ENCODE results near the gene NPRL2. TPM values are rescaled to one million over a fixed set of nuclear protein-coding genes. Genes with fewer than 3 reads are reported as not detected.

NPRL2 gene
- total RNA-seq, 1 experiment from 2014 or later, result 29.8 TPM

GRCh38 chr3:50324351-50325112, 26.0 kb downstream of the NPRL2 start:
- H3K9me3 ChIP-seq, result no peaks in the 10 kb centered on the region
- peak; percentile 88 to 94 for TF ChIP-seq CTCF (IDR thresholded peaks at IDR 0.05; ENCODE audit: insufficient read depth in 1 of 2, low read depth in 1 of 2, low read length in 1 of 2, severe bottlenecking in 1 of 2, unreplicated experiment in 1 of 2)
- peaks cover 22% of the 10 kb centered on the region for H3K4me1 ChIP-seq
- Mint-ChIP-seq H3K27me3 (ENCODE audit: insufficient read depth, unreplicated experiment) (no peaks in the 10 kb centered on the region), H3K27ac (ENCODE audit: unreplicated experiment) (no peak overlapping the region), H3K4me3 (ENCODE audit: unreplicated experiment) (no peak overlapping the region), H3K4me1 (ENCODE audit: low read depth, unreplicated experiment) (no peaks in the 10 kb centered on the region), H3K36me3 (ENCODE audit: insufficient read depth, unreplicated experiment) (peaks cover 34% of the 10 kb centered on the region), H3K9me3 (ENCODE audit: unreplicated experiment) (no peaks in the 10 kb centered on the region)
- peaks cover 2% of the 10 kb centered on the region for H3K36me3 ChIP-seq (ENCODE audit: control insufficient read depth, insufficient read depth, low read length)
- POLR2A ChIA-PET, result interaction anchor here (0.6 kb wide), 1 partner anchor 13 kb away, joined by 3 read pairs; no protein-coding TSS in a partner anchor
- intact Hi-C loops (cut with micrococcal nuclease; ENCODE audit: unreplicated experiment), result loop anchor here (1.0 to 2.0 kb wide), 3 partner anchors 50 to 98 kb away; no protein-coding TSS in a partner anchor
- BruUV-seq (replicated peaks), result no TSS peak
- peak; percentile 84 to 88 for DNase-seq
- H3K4me3 ChIP-seq (ENCODE audit: low read depth, low read length), result no peak overlapping the region
- H3K27me3 ChIP-seq (replicated peaks; ENCODE audit: control insufficient read depth, insufficient read depth, low read length), result no peaks in the 10 kb centered on the region
- CTCF ChIA-PET, result interaction anchor here (0.5 to 2.3 kb wide), 5 partner anchors 12 to 87 kb away, joined by 4 to 12 read pairs (median 7); partner anchors contain the start of genes HYAL1, HYAL3, IFRD2 and NAA80

GRCh38 chr3:50323614-50324199, 26.9 kb downstream of the NPRL2 start:
- Histone ChIP-seq H3K36me3 (ENCODE audit: control insufficient read depth, insufficient read depth, low read length) (peaks cover 4% of the 10 kb centered on the region), H3K4me3 (ENCODE audit: low read depth, low read length) (no peak overlapping the region), H3K9me3 (no peaks in the 10 kb centered on the region), H3K4me1 (peaks cover 22% of the 10 kb centered on the region), H3K27me3 (replicated peaks; ENCODE audit: control insufficient read depth, insufficient read depth, low read length) (no peaks in the 10 kb centered on the region)
- Mint-ChIP-seq H3K27ac (ENCODE audit: unreplicated experiment) (peak overlapping the region; percentile 96), H3K4me1 (ENCODE audit: low read depth, unreplicated experiment) (no peaks in the 10 kb centered on the region), H3K36me3 (ENCODE audit: insufficient read depth, unreplicated experiment) (peaks cover 42% of the 10 kb centered on the region), H3K9me3 (ENCODE audit: unreplicated experiment) (no peaks in the 10 kb centered on the region), H3K27me3 (ENCODE audit: insufficient read depth, unreplicated experiment) (no peaks in the 10 kb centered on the region), H3K4me3 (ENCODE audit: unreplicated experiment) (no peak overlapping the region)
- no TSS peak for BruUV-seq (replicated peaks)
- DNase-seq, result no peak
- intact Hi-C loops (cut with micrococcal nuclease; ENCODE audit: unreplicated experiment), result loop anchor here (1.0 to 2.0 kb wide), 3 partner anchors 49 to 97 kb away; no protein-coding TSS in a partner anchor
- CTCF ChIA-PET, result interaction anchor here (0.5 to 2.3 kb wide), 6 partner anchors 13 to 90 kb away, joined by 4 to 12 read pairs (median 6); partner anchors contain the start of genes HYAL1, HYAL3, IFRD2 and NAA80
- no peak for TF ChIP-seq CTCF (IDR thresholded peaks at IDR 0.05; ENCODE audit: insufficient read depth in 1 of 2, low read depth in 1 of 2, low read length in 1 of 2, severe bottlenecking in 1 of 2, unreplicated experiment in 1 of 2)
- POLR2A ChIA-PET, result no interaction called here

GRCh38 chr3:50323092-50323600, 27.4 kb downstream of the NPRL2 start:
- intact Hi-C loops (cut with micrococcal nuclease; ENCODE audit: unreplicated experiment), result no loop called here
- no peaks in the 10 kb centered on the region for H3K27me3 ChIP-seq (replicated peaks; ENCODE audit: control insufficient read depth, insufficient read depth, low read length)
- CTCF ChIA-PET, result interaction anchor here (2.2 to 2.3 kb wide), 2 partner anchors 14 to 20 kb away, joined by 11 to 12 read pairs; partner anchors contain the start of gene HYAL1

More at GRCh38 chr3:50323092-50323600, 27.4 kb downstream of the NPRL2 start:
- TF ChIP-seq CTCF (IDR thresholded peaks at IDR 0.05; ENCODE audit: insufficient read depth in 1 of 2, low read depth in 1 of 2, low read length in 1 of 2, severe bottlenecking in 1 of 2, unreplicated experiment in 1 of 2), result no peak
- H3K4me3 ChIP-seq (ENCODE audit: low read depth, low read length), result no peak overlapping the region
- Mint-ChIP-seq H3K4me3 (ENCODE audit: unreplicated experiment) (no peak overlapping the region), H3K27ac (ENCODE audit: unreplicated experiment) (peak overlapping the region; percentile 96), H3K9me3 (ENCODE audit: unreplicated experiment) (no peaks in the 10 kb centered on the region), H3K36me3 (ENCODE audit: insufficient read depth, unreplicated experiment) (peaks cover 42% of the 10 kb centered on the region), H3K27me3 (ENCODE audit: insufficient read depth, unreplicated experiment) (no peaks in the 10 kb centered on the region), H3K4me1 (ENCODE audit: low read depth, unreplicated experiment) (no peaks in the 10 kb centered on the region)
- H3K9me3 ChIP-seq, result no peaks in the 10 kb centered on the region
- no TSS peak for BruUV-seq (replicated peaks)
- peaks cover 22% of the 10 kb centered on the region for H3K4me1 ChIP-seq
- H3K36me3 ChIP-seq (ENCODE audit: control insufficient read depth, insufficient read depth, low read length), result peaks cover 4% of the 10 kb centered on the region
- no peak for DNase-seq
- POLR2A ChIA-PET, result no interaction called here
